ENCODE data around the gene IGLON5.

IGLON5 gene

DNA sequence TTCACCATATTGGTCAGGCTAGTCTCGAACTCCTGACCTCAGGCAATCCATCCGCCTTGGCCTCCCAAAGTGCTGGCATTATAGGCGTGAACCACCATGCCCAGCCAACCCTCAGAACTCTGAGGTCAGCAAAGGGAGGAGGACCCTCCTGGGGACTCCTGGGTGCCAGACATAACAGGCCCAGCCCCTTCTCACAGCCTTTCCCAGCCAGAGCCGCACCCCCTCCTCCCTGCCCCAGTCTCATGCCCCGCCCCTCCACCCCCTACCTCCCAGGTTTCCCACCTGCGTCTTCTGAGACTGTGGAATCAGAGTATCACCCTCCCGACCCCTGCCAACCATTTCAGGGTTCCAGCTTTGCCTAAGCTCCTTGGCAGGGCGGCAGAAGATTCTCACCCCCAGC, 5.2 kb downstream of the IGLON5 start:
- H3K36me3 ChIP-seq: no peaks in the 10 kb centered on the region
- no peak for TF ChIP-seq Cebpa-rat (IDR thresholded peaks at IDR 0.05)
- H3K4me3 ChIP-seq: no peak overlapping the region
- H3K9me3 ChIP-seq: peaks cover 5% of the 10 kb centered on the region; the same call in 1 of the 2 replicates
- no peak overlapping the region for H3K9ac ChIP-seq
- H3K27ac ChIP-seq: no peak overlapping the region
- H3K4me1 ChIP-seq: peaks cover 13% of the 10 kb centered on the region
- H3K4me2 ChIP-seq: no peak overlapping the region
- peaks cover 11% of the 10 kb centered on the region; the same call in 1 of the 2 replicates for H4K20me1 ChIP-seq
- H3K27me3 ChIP-seq: no peaks in the 10 kb centered on the region

DNA sequence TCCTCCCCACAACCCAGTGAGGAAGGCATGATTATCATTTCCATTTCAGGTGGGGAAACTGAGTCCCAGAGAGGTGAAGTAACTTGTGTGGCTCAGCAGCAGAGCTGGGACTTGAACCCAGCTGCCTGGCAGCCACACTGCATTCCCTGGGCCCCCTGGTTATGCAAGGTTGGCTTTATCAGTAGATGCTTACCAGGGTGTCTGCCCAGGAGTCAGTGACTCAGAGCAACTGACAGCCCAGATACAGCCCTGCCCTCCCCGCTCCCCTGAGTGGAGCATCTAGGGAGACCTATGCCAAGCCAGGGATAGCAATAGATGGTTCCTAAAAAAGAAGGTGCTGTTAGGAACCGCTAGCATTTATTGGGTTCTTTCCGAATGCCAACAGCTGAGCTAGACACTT, 5.9 kb downstream of the IGLON5 start:
- Histone ChIP-seq H3K27me3 (no peaks in the 10 kb centered on the region), H3K9me3 (peaks cover 5% of the 10 kb centered on the region; the same call in 1 of the 2 replicates), H3K36me3 (no peaks in the 10 kb centered on the region), H3K4me3 (no peak overlapping the region), H3K27ac (no peak overlapping the region), H3K4me2 (no peak overlapping the region), H3K9ac (no peak overlapping the region), H3K4me1 (peaks cover 13% of the 10 kb centered on the region), H4K20me1 (peaks cover 11% of the 10 kb centered on the region; the same call in 1 of the 2 replicates)
- TF ChIP-seq Cebpa-rat (IDR thresholded peaks at IDR 0.05): no peak

DNA sequence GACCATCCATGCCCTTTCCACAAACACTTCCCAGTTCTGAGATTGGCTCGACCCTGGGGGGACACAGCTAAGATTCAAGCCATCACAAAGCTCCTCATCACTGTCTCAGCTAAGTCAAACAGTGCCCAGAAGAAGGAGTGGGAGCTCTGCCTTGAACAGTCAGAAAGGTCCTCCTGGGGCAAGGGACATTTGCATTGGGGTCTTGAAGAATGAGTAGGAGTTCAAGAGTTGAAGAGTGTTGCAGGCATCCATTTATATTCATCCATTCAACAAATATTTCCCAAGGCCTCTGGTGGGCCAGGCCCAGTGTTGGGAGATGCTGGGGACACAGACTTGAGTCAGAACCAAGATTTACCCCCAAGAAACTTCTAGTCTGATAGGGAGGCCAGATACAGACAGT, 6.5 kb downstream of the IGLON5 start:
- Histone ChIP-seq H3K4me1 (peaks cover 12% of the 10 kb centered on the region), H3K9ac (no peak overlapping the region), H3K36me3 (no peaks in the 10 kb centered on the region), H3K9me3 (peaks cover 5% of the 10 kb centered on the region; the same call in 1 of the 2 replicates), H3K27me3 (no peaks in the 10 kb centered on the region), H3K4me3 (no peak overlapping the region), H4K20me1 (peaks cover 11% of the 10 kb centered on the region; the same call in 1 of the 2 replicates), H3K27ac (no peak overlapping the region), H3K4me2 (no peak overlapping the region)
- no peak for TF ChIP-seq Cebpa-rat (IDR thresholded peaks at IDR 0.05)

DNA sequence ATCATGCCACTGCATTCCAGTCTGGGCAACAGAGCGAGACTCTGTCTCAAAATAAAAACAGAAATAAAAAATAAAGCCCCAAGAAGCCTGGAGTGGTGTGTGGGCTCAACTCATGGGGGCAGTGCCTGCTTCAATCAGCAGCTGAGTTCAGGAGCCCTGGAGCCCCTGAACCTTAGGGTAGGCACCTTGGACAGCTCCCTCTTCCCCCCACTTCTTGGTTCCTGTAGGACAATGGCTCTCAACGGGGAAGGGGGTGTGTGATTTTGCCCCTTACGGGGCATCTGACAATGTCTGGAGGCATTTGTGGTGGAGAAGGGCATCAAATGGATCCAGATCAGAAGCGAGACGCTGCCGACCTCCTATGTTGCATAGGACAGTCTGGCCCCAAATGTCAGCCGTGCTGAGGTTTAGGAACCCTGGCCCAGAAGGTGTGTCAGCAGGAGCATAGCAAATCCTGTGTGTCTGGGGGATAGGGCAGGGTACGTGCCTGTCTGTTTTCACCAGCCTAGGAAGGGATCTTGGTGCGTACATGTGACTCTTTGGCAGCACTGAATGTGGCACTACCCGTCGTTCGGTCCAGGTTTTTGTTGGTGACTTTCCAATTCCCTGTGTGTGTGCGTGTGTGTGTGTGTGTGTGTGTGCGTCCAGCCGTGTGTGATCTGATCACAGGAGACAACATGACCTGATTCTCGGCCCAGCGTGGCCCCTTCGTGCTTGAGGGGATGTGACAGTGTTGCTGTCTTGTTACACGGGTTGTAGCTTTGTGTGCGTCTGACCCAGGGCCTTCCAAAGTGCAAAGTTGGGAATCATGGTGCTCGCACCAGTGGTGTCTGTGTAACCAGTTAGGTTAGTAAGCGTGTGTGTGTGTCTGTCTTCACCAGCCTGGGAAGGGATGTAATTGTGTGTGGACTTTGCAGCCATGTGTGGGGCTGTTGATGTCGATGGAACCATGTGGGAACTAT, 7.5 kb downstream of the IGLON5 start:
- Histone ChIP-seq H3K36me3 (no peaks in the 10 kb centered on the region), H3K4me1 (peaks cover 10% of the 10 kb centered on the region), H3K9ac (no peak overlapping the region), H4K20me1 (peaks cover 11% of the 10 kb centered on the region; the same call in 1 of the 2 replicates), H3K4me2 (no peak overlapping the region), H3K27me3 (no peaks in the 10 kb centered on the region), H3K4me3 (no peak overlapping the region), H3K27ac (no peak overlapping the region), H3K9me3 (peaks cover 5% of the 10 kb centered on the region; the same call in 1 of the 2 replicates)
- TF ChIP-seq Cebpa-rat (IDR thresholded peaks at IDR 0.05): no peak

DNA sequence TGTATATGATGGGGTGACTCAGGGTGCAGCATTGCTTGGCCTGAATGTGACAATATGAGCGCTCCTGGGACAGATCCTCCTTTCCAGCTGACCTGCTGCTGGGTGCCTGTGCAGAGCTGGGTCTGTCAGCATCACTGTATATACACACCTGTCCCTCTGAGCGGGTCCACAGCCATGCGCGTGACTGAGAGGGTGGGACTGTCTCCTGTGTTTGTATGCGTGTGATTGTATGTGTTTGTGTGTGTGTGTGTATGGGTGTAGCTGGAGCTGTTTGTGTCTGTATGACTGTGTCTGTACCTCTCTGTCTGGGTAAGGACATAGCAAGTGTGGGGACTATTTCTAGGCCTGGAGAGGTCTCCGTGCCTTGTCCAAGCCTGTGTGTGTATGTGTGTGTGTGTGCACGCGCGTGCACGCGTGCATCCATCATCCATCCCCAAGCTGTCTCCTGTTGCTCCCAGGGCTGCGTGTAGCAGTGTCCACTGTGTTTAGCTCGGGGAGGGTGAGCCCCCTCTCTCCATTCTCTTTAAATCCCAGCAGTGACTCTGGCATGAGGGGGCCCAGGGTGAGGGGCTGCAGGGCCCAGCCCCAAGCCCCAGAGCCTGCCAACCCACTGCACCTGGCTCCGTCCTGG, 8.3 kb downstream of the IGLON5 start:
- no peak for TF ChIP-seq Cebpa-rat (IDR thresholded peaks at IDR 0.05)
- Histone ChIP-seq H3K27me3 (no peaks in the 10 kb centered on the region), H3K36me3 (no peaks in the 10 kb centered on the region)

DNA sequence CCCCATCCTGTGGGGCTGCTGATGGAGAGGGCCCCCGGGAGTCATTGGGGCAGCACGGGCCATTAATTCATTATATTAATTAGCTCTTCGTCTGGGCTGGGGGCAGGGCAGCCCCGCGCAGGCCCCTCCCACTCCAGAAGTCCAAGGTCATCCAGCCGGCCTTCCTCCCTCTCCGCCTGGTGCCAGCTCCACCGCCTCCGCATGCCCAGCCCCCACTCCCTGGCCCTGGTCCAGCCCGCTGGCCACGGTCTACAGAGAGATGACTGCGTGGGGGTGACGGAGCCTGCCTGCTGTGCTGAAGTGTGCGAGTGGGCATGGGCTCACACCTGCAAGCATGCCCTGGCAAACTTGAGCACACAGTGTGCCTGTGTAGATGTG, 8.8 kb downstream of the IGLON5 start:
- Histone ChIP-seq H3K27ac (no peak overlapping the region), H3K9me3 (no peaks in the 10 kb centered on the region), H3K4me2 (no peak overlapping the region), H3K4me1 (peaks cover 8% of the 10 kb centered on the region; the same call in 1 of the 2 replicates), H4K20me1 (peaks cover 11% of the 10 kb centered on the region; the same call in 1 of the 2 replicates), H3K4me3 (no peak overlapping the region), H3K9ac (no peak overlapping the region), H3K27me3 (no peaks in the 10 kb centered on the region), H3K36me3 (no peaks in the 10 kb centered on the region)
- TF ChIP-seq Cebpa-rat (IDR thresholded peaks at IDR 0.05): no peak

More for the DNA sequence above, 8.3 kb downstream of the IGLON5 start:
- H3K4me1 ChIP-seq: peaks cover 8% of the 10 kb centered on the region; the same call in 1 of the 2 replicates
- H3K9ac ChIP-seq: no peak overlapping the region
- no peak overlapping the region for H3K27ac ChIP-seq
- peaks cover under 1% of the 10 kb centered on the region; the same call in 1 of the 2 replicates for H3K9me3 ChIP-seq
- H4K20me1 ChIP-seq: peaks cover 11% of the 10 kb centered on the region; the same call in 1 of the 2 replicates
- no peak overlapping the region for H3K4me2 ChIP-seq
- no peak overlapping the region for H3K4me3 ChIP-seq

DNA sequence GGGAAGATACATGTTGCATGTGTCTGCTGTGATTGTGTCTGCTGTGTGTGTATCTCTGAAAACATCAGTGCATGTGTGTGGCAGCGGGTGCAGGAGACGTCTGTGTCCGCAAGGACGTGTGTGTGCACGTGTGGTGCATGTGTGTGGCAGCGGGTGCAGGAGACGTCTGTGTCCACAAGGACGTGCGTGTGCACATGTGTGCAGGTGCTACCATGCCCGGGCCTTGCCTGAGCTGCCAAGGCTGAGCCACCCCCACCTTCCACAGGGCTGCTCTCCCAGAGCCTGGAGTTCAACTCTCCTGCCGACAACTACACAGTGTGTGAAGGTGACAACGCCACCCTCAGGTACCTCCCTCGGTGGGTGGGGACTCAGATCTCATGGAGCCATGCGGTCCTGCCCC, 10.4 kb downstream of the IGLON5 start:
- Histone ChIP-seq H3K4me2 (no peak overlapping the region), H3K9ac (no peak overlapping the region), H3K4me1 (peaks cover 8% of the 10 kb centered on the region; the same call in 1 of the 2 replicates), H3K27ac (no peak overlapping the region), H3K9me3 (0 out of 2 replicates have a peak, but pooled peaks cover under 1% of the 10 kb centered on the region), H3K27me3 (peaks cover 11% of the 10 kb centered on the region; the same call in 1 of the 2 replicates), H4K20me1 (peaks cover 11% of the 10 kb centered on the region; the same call in 1 of the 2 replicates), H3K4me3 (no peak overlapping the region), H3K36me3 (no peaks in the 10 kb centered on the region)
- TF ChIP-seq Cebpa-rat (IDR thresholded peaks at IDR 0.05): no peak

DNA sequence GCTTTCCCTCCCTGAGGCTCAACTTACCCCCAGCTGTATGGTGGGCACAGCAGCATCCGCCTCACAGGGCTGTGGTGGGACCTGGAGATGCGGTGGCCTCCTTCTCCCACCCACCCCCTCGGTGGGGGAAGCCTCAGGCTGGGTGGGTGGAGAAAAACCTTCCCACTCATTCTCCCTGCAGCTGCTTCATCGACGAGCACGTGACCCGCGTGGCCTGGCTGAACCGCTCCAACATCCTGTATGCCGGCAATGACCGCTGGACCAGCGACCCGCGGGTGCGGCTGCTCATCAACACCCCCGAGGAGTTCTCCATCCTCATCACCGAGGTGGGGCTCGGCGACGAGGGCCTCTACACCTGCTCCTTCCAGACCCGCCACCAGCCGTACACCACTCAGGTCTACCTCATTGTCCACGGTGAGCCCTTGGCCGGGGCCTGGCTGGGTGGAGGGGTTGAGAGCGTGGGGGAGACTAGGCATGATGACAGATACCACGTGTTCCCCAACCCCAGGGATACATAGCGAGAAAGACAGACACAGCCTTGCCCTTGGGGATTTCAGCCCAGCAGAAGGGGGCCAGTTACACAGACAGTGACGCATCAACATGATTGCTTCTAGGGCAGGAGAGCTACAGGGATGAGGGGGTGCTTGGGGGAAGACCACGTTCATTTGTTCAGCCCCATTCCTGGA, 12.2 kb downstream of the IGLON5 start:
- TF ChIP-seq Cebpa-rat (IDR thresholded peaks at IDR 0.05): no peak
- Histone ChIP-seq H3K27me3 (peaks cover 30% of the 10 kb centered on the region), H4K20me1 (peaks cover 11% of the 10 kb centered on the region; the same call in 1 of the 2 replicates), H3K4me3 (no peak overlapping the region), H3K9ac (no peak overlapping the region), H3K4me2 (no peak overlapping the region), H3K9me3 (peaks cover 8% of the 10 kb centered on the region; the same call in 1 of the 2 replicates), H3K27ac (no peak overlapping the region), H3K36me3 (no peaks in the 10 kb centered on the region), H3K4me1 (peaks cover 8% of the 10 kb centered on the region; the same call in 1 of the 2 replicates)

DNA sequence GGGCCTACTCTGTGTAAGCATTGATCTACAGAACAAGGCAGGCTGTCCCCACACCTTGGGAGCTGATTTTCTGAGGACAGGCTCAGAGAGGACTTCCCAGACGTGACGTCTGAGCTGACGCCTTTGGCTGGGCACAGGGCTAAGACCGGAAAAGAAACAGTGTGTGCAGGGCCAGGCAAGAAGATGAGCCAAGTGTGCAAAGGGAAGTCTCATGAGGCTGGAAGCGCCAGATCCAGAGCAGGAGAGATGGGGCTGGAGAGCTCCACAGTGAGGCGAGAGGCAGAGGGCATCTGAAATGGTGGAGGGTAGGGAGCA, 12.7 kb downstream of the IGLON5 start:
- Histone ChIP-seq H3K27ac (no peak overlapping the region), H3K4me3 (no peak overlapping the region), H3K36me3 (no peaks in the 10 kb centered on the region), H4K20me1 (peaks cover 11% of the 10 kb centered on the region; the same call in 1 of the 2 replicates), H3K4me1 (peaks cover 8% of the 10 kb centered on the region; the same call in 1 of the 2 replicates), H3K4me2 (no peak overlapping the region), H3K9me3 (peaks cover 8% of the 10 kb centered on the region; the same call in 1 of the 2 replicates), H3K27me3 (peaks cover 32% of the 10 kb centered on the region), H3K9ac (no peak overlapping the region)
- no peak for TF ChIP-seq Cebpa-rat (IDR thresholded peaks at IDR 0.05)
